HG02759 (cell line): ENCODE measurements around the gene GRAMD1C.
A peak's percentile ranks its signal among the peaks of the same experiment; 100 is the strongest.
"Not testable (repeated sequence)": the region's sequence is repeated elsewhere in the genome, so short reads cannot be mapped to it uniquely, and the experiment has no call there.

Experiments used
- ATAC-seq: cut with Tn5 transposase; IDR thresholded peaks from one replicate; pipeline ENCODE4 v1.9.1; 2021; ENCODE audit warnings: mild to moderate bottlenecking, moderate library complexity; ENCODE audit not compliant: unreplicated experiment

The GRAMD1C gene

GRCh38 chr3:113838631-113839209, at the start of gene GRAMD1C:
Gene GRAMD1C (plus strand): TSS chr3:113838788. CDS start chr3:113838910, 122 bp downstream.
- peak; percentile 97 for ATAC-seq

- ATAC-seq: no peak
Observed at GRCh38 chr3:113791381-113791780, 47.2 kb upstream of the GRAMD1C start.

GRCh38 chr3:113794526-113794925, 44.1 kb upstream of the GRAMD1C start:
- ATAC-seq: no peak

- ATAC-seq: no peak
Observed at GRCh38 chr3:113795693-113796092, 42.9 kb upstream of the GRAMD1C start.

- peak; percentile 73 for ATAC-seq
Observed at GRCh38 chr3:113802795-113803455, 35.7 kb upstream of the GRAMD1C start.

GRCh38 chr3:113804661-113805060, 33.9 kb upstream of the GRAMD1C start:
- no peak for ATAC-seq

- ATAC-seq: no peak
Observed at GRCh38 chr3:113805249-113805648, 33.3 kb upstream of the GRAMD1C start.

GRCh38 chr3:113812854-113813253, 25.7 kb upstream of the GRAMD1C start:
- no peak for ATAC-seq

- ATAC-seq: no peak
Observed at GRCh38 chr3:113819866-113820265, 18.7 kb upstream of the GRAMD1C start.

- ATAC-seq: peak; percentile 81
Observed at GRCh38 chr3:113825090-113825489, 13.5 kb upstream of the GRAMD1C start.

GRCh38 chr3:113828600-113828999, 10.0 kb upstream of the GRAMD1C start:
- no peak for ATAC-seq

GRCh38 chr3:113829576-113830354, 8.8 kb upstream of the GRAMD1C start:
- peak; percentile 24 for ATAC-seq

- ATAC-seq: no peak
Observed at GRCh38 chr3:113831103-113831355, 7.6 kb upstream of the GRAMD1C start.

- ATAC-seq: peak; percentile 37
Observed at GRCh38 chr3:113832477-113833164, 6.0 kb upstream of the GRAMD1C start.

GRCh38 chr3:113834983-113835382, 3.6 kb upstream of the GRAMD1C start:
- no peak for ATAC-seq

- ATAC-seq: no peak
Observed at GRCh38 chr3:113839551-113839950, 963 bp downstream of the GRAMD1C start.

GRCh38 chr3:113844622-113845222, 6.1 kb downstream of the GRAMD1C start:
- no peak for ATAC-seq

- no peak for ATAC-seq
Observed at GRCh38 chr3:113847247-113847646, 8.7 kb downstream of the GRAMD1C start.

- ATAC-seq: no peak
Observed at GRCh38 chr3:113847664-113848461, 9.3 kb downstream of the GRAMD1C start.

- not testable (repeated sequence) for ATAC-seq
Observed at GRCh38 chr3:113849071-113849470, 10.5 kb downstream of the GRAMD1C start.
